ENCODE data around the gene AKT3. TPM values are rescaled to one million over a fixed set of nuclear protein-coding genes. Genes with fewer than 3 reads are reported as not detected.

AKT3 gene
- total RNA-seq, 4 donors from 2014 or later, result 2.0 to 32.2 (median 9.3) TPM

DNA sequence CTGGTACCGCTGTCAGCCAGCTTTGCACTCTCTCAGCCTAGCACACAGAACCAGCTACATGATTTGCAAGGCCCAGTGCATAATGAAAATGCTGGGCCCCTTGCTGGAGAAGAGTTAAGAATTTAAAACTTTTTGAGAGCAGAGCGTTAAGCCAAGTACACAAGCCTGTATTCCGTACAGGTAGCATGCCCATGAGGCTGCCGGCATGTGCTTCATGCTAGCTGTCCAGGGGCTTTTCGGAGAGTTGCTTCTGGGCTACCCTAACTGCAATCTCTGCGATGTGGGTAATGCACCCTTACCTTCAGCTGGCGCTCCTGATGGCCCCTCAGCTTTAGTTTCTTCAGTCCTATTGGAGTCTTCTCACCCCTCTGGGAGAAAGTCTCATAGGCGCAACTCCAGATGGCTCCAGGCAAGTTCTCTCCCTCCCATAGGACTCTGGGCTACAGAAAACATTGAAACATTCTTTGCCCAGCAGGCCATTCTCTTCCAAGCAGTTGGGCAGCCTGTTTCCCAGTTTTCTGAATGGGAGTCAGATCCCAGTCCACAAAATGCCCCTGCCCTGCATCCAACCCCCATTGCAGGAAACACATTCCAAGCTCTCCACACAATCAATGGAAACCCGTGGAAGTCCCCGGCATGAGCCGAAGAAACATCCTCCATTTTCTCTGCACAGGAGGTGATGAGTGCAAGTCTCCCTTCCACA, 5.7 kb upstream of the AKT3 start:
- no peak for DNase-seq
- intact Hi-C loops (cut with DNase I), result no loop called here
- Histone ChIP-seq H3K36me3 (no peaks in the 10 kb centered on the region), H3K9me3 (no peaks in the 10 kb centered on the region), H3K27me3 (peaks cover 0 to 20% (median 0%) of the 10 kb centered on the region in 4 donors), H3K4me3 (no peak overlapping the region), H3K27ac (no peak overlapping the region), H3K4me1 (peaks cover 0 to 10% (median 0%) of the 10 kb centered on the region in 3 donors)
- 93% methylated on average over 9 to 11 of the region's 11 CpGs for WGBS, 2 donors
- TF ChIP-seq POLR2A (IDR thresholded peaks at IDR 0.05), result no peak
- TF ChIP-seq, protein P1, sequence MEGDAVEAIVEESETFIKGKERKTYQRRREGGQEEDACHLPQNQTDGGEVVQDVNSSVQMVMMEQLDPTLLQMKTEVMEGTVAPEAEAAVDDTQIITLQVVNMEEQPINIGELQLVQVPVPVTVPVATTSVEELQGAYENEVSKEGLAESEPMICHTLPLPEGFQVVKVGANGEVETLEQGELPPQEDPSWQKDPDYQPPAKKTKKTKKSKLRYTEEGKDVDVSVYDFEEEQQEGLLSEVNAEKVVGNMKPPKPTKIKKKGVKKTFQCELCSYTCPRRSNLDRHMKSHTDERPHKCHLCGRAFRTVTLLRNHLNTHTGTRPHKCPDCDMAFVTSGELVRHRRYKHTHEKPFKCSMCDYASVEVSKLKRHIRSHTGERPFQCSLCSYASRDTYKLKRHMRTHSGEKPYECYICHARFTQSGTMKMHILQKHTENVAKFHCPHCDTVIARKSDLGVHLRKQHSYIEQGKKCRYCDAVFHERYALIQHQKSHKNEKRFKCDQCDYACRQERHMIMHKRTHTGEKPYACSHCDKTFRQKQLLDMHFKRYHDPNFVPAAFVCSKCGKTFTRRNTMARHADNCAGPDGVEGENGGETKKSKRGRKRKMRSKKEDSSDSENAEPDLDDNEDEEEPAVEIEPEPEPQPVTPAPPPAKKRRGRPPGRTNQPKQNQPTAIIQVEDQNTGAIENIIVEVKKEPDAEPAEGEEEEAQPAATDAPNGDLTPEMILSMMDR (IDR thresholded peaks at IDR 0.05), result no peak

DNA sequence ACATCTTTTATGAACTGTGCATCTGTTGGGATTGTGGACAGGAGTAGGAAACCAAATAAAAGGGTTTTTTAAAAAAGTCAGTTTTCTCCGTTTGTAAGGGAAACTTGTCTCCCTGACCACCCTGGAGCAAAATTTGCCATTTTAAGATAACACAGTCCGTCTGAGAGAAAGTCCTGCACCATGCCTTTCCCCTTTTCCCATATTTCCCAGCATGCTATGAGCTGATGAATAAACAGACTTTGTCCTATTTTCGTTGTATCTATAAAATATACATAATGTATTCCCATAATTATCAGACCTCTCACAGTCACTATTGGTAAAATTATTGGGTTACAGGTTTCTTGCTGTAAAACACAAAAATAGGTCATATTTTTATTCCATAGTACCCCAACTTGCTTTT, 1.7 kb upstream of the AKT3 start:
- Histone ChIP-seq H3K27me3 (peaks cover 0 to 33% (median 0%) of the 10 kb centered on the region in 4 donors), H3K36me3 (no peaks in the 10 kb centered on the region), H3K27ac (no peak overlapping the region), H3K9me3 (no peaks in the 10 kb centered on the region), H3K4me1 (peaks cover 0 to 37% (median 0%) of the 10 kb centered on the region in 3 donors), H3K4me3 (no peak overlapping the region)
- intact Hi-C loops (cut with DNase I), result no loop called here
- no peak for DNase-seq
- WGBS, 2 donors, result 34 to 37% methylated on average over 3 of the region's 3 CpGs
- TF ChIP-seq POLR2A (IDR thresholded peaks at IDR 0.05), result no peak
- TF ChIP-seq, protein P1 (IDR thresholded peaks at IDR 0.05), result no peak

DNA sequence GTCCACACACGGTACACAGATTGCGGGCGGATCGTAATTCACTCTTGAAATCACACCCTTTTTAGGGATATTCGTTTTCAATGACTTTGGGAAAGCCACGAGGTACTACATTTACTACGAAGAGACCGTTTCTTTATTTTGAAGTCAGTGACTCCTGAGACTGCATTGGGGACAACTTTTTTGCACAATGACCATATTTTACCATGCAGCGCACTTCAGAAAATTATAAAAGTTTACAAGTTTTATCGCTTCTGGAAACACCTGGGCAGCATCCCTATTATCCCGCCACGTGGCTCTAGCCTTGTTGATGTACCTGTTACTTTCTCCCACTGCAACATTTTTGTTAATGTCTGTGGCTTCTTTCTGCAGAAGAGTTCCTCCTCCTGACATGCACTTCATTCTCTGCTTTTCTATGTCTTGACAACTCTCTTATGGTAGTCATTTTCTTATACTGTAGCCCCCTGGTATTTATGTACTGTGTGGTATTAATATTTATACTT, 1.3 kb upstream of the AKT3 start:
- Histone ChIP-seq H3K4me3 (peak overlapping the region; percentile 65 to 90 (median 84)), H3K36me3 (no peaks in the 10 kb centered on the region), H3K4me1 (peaks cover 0 to 37% (median 0%) of the 10 kb centered on the region in 3 donors), H3K27me3 (peaks cover 0 to 33% (median 0%) of the 10 kb centered on the region in 4 donors), H3K9me3 (no peaks in the 10 kb centered on the region), H3K27ac (peak overlapping the region; percentile 92 to 98 (median 94))
- TF ChIP-seq POLR2A (IDR thresholded peaks at IDR 0.05), result no peak
- TF ChIP-seq, protein P1 (IDR thresholded peaks at IDR 0.05), result no peak
- intact Hi-C loops (cut with DNase I), result no loop called here
- no peak for DNase-seq
- 6 to 10% methylated on average over 12 of the region's 12 CpGs for WGBS, 2 donors

DNA sequence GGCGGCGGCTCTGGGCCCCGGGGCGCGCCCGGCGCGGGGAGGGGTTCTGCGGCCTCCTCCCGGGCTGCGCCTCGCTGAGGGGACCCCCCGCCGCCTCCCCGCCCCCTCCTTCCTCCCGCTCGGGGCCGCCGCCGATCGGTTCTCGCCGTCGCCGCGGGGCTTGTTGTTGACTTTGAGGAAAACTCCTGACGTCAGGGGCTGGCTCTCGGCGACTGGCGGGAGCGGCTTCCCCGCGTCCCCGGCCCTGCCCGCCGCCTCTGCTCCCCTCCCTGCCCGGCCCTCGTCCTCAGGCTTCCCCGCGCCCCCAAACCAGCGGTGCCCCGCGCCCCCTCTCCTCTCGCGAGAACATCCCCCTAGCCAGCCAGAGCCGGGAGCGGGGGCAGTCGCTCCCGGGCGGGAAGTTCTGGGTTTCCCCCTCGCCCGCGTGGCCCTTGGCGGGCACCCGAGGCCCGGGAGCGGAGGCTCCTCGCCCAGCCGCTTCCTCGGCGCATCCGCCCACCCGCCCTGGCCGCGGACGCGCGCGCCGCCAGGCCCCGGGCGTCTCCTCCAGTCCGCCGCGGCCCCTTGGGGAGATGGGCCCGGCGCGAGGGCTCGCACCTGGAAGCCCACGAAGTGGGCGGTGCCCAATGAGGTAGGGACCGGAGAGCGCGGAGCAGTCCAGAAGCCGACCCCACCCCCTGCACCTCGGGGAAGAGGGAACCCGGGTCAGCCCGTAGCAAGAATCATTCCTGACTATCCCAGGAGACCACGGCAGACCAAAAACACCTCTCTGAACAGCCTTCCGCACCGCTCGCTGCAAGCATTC, 611 bp upstream of the AKT3 start:
- peak; percentile 19 for DNase-seq
- intact Hi-C loops (cut with DNase I), result no loop called here
- Histone ChIP-seq H3K27ac (peak overlapping the region; percentile 92 to 98 (median 94)), H3K27me3 (peaks cover 0 to 33% (median 0%) of the 10 kb centered on the region in 4 donors), H3K9me3 (no peaks in the 10 kb centered on the region), H3K4me3 (peak overlapping the region; percentile 65 to 90 (median 84)), H3K4me1 (peaks cover 0 to 37% (median 0%) of the 10 kb centered on the region in 3 donors), H3K36me3 (no peaks in the 10 kb centered on the region)
- TF ChIP-seq POLR2A (IDR thresholded peaks at IDR 0.05), result peak in 2 of 4 donors; percentile 22 to 25
- TF ChIP-seq, protein P1 (IDR thresholded peaks at IDR 0.05), result no peak
- WGBS, 2 donors, result 0 to 4% methylated on average over 5 to 7 of the region's 92 CpGs

Measured in esophagus squamous epithelium (tissue), 5 donors.